ENCODE data around the gene KIF4B.
A peak's percentile ranks its signal among the peaks of the same experiment; 100 is the strongest.
"Not testable (repeated sequence)": the region's sequence is repeated elsewhere in the genome, so short reads cannot be mapped to it uniquely, and the experiment has no call there.

KIF4B gene

DNA sequence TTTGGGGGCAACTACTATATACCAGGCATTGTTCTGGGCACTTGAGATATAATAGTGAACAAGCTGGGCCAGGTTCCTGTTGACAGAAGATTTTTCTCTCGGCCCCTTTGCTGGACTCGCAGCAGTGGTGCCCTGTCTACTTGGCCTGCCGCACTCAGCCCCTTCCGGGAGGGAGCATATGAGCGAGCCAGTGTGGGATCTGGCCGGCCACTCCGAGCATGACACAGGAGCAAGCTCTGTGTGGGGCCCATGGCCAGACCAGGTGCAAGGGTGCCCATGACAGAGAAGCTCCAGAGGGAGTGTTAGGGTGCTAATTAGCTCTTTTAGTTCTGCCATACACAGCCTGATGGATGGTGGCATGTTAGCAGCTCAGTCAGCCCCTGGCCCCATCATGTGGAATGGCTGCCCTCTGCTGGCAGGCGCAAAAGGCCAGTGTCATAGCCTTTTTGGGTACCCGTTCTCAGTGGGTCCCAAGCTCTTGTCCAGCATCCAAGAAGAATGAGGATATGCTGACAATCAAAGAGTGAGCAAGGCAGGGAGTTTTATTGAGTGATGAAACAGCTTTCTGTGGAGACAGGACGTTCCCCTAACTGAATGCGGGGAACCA is 9.3 kb upstream of the KIF4B start:
- no peak for DNase-seq (ENCODE audit: low read depth)
- TF ChIP-seq, protein P1, sequence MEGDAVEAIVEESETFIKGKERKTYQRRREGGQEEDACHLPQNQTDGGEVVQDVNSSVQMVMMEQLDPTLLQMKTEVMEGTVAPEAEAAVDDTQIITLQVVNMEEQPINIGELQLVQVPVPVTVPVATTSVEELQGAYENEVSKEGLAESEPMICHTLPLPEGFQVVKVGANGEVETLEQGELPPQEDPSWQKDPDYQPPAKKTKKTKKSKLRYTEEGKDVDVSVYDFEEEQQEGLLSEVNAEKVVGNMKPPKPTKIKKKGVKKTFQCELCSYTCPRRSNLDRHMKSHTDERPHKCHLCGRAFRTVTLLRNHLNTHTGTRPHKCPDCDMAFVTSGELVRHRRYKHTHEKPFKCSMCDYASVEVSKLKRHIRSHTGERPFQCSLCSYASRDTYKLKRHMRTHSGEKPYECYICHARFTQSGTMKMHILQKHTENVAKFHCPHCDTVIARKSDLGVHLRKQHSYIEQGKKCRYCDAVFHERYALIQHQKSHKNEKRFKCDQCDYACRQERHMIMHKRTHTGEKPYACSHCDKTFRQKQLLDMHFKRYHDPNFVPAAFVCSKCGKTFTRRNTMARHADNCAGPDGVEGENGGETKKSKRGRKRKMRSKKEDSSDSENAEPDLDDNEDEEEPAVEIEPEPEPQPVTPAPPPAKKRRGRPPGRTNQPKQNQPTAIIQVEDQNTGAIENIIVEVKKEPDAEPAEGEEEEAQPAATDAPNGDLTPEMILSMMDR (IDR thresholded peaks at IDR 0.05; ENCODE audit: control insufficient read depth, insufficient read depth, low read depth, low read length, missing control alignments) = peak; percentile 41
- no peak overlapping the region for H3K4me3 ChIP-seq (ENCODE audit: control insufficient read depth, low read depth, low read length)

DNA sequence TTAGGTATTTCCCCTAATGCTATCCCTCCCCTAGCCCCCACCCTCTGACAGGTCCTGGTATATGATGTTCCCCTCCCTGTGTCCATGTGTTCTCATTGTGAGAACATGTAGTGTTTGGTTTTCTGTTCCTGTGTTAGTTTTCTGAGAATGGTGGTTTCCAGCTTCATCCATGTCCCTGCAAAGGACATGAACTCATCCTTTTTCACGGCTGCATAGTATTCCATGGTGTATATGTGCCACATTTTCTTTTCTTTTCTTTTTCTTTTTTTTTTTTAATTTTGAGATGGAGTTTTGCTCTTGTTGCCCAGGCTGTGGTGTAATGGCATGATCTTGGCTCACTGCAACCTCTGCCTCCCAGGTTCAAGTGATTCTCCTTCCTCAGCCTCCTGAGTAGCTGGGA is 7.3 kb upstream of the KIF4B start:
- H3K4me3 ChIP-seq (ENCODE audit: control insufficient read depth, low read depth, low read length); DNase-seq (ENCODE audit: low read depth): not testable (repeated sequence)

DNA sequence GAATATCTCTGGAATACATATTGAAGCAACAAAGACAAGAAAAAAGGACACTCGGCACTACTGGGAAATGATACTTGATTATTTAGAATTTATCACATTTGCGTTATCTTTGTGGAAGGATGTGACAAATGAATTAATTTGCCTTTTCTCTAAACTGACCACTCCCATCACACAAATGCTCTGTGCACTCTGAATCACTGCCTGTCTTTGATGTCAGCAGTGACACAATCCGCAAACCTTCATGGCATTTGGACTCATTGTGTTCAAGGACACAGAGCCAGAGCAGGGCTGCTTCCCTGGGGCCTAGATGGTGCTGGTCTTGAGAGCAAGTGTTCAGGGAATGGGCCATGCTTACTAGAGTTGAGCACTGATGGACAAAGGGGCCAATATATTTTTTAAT is 4.9 kb upstream of the KIF4B start:
- TF ChIP-seq, protein P1 (IDR thresholded peaks at IDR 0.05; ENCODE audit: control insufficient read depth, insufficient read depth, low read depth, low read length, missing control alignments) = no peak
- no peak overlapping the region for H3K4me3 ChIP-seq (ENCODE audit: control insufficient read depth, low read depth, low read length)
- DNase-seq (ENCODE audit: low read depth) = no peak

DNA sequence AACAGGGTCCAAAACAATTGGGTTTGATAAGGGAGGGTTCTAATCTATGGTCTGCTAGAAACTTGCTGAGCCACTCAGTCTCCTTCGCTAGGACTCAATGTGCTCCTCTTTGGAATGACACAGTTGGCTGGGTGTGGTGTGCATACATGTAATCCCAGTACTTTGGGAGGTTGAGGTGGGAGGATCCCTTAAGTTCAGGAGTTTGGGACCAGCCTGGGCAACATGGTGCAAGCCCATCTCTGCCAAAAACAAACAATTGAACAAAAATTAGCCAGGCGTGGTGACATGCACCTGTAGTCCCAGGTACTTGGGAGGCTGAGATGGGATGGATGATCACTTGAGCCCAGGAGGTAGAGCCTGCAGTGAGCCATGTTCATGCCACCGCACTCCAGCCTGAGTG is 2.7 kb upstream of the KIF4B start:
- no peak overlapping the region for H3K4me3 ChIP-seq (ENCODE audit: control insufficient read depth, low read depth, low read length)
- TF ChIP-seq, protein P1 (IDR thresholded peaks at IDR 0.05; ENCODE audit: control insufficient read depth, insufficient read depth, low read depth, low read length, missing control alignments) = no peak
- no peak for DNase-seq (ENCODE audit: low read depth)

DNA sequence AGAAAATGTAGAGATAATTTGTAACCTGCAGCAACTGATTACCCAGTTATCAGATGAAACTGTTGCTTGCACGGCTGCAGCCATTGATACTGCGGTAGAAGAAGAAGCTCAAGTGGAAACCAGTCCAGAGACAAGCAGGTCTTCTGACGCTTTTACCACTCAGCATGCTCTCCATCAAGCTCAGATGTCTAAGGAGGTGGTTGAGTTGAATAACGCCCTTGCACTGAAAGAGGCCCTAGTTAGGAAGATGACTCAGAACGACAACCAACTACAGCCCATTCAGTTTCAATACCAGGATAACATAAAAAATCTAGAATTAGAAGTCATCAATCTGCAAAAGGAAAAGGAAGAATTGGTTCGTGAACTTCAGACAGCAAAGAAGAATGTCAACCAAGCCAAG is 1.7 kb downstream of the KIF4B start:
- TF ChIP-seq, protein P1 (IDR thresholded peaks at IDR 0.05; ENCODE audit: control insufficient read depth, insufficient read depth, low read depth, low read length, missing control alignments) = no peak
- H3K4me3 ChIP-seq (ENCODE audit: control insufficient read depth, low read depth, low read length) = no peak overlapping the region
- no peak for DNase-seq (ENCODE audit: low read depth)

DNA sequence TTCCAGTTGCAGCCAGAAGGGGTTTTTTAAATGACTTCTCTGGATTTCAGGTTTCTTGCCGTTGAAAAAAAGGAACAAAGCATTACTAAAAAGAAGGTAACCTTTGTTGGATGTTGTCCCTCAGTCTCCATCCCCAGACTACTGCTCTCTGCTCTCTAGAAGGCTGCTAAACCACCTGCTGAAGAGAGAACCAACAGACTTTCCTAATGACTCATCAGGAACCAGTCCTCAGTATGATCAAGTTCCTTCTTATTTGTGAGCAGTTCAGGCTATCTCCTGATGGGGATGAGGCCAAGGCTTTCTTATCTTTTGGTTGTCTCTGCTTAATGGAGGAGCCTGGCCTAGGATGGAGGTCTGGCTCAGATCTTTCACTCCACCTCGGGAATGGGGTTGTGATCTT is 4.1 kb downstream of the KIF4B start:
- no peak for DNase-seq (ENCODE audit: low read depth)
- TF ChIP-seq, protein P1 (IDR thresholded peaks at IDR 0.05; ENCODE audit: control insufficient read depth, insufficient read depth, low read depth, low read length, missing control alignments) = no peak
- no peak overlapping the region for H3K4me3 ChIP-seq (ENCODE audit: control insufficient read depth, low read depth, low read length)

DNA sequence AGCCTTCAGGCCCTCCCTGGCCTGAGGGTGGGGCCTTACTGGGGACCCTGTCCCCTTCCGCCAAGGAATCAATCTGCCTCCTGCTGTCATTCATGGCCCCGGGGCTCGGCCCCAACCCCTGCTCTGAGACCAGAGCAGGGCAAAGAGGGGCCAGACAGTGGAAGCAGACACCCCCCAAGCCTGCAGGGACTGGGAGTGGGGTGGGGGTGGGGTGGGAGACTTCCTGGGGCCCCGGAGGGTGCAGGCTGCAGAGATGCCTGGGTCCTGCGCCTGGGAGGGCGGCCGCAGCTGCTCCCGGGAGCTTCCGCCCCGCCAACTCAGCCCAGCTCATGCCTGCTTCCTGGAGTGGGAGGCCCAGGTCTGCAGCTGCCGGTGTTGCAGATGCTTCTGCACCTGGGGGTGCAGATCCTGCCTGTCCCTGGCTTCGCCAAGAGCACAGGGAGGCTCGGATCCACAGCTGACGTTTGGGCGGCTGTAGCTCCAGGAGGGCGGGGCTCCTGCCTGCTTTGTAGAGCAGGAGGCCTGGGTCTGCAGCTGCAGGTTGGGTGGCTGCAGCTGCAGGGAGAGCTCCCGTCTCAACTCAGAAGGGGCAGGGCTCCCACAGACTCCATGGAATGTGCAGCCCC is 6.2 kb downstream of the KIF4B start:
- TF ChIP-seq, protein P1 (IDR thresholded peaks at IDR 0.05; ENCODE audit: control insufficient read depth, insufficient read depth, low read depth, low read length, missing control alignments) = no peak
- H3K4me3 ChIP-seq (ENCODE audit: control insufficient read depth, low read depth, low read length) = no peak overlapping the region

More for the DNA sequence above, 6.2 kb downstream of the KIF4B start:
- DNase-seq (ENCODE audit: low read depth) = no peak

Data from AG09309 (cell line).